Activated T-helper 9 cell treated with anti-CD3 and anti-CD28 coated beads, Interleukin-2, amount 50 U/mL, for 16 hours (primary cell): ENCODE data around the gene SHC2.
"Not testable (repeated sequence)": the region's sequence is repeated elsewhere in the genome, so short reads cannot be mapped to it uniquely, and the experiment has no call there.

ENCODE experiments used
- DNase-seq: peaks from one replicate; pipeline ENCODE4 v3.0.0-alpha.2; 2020; ENCODE audit warnings: low read depth

The SHC2 gene

DNA sequence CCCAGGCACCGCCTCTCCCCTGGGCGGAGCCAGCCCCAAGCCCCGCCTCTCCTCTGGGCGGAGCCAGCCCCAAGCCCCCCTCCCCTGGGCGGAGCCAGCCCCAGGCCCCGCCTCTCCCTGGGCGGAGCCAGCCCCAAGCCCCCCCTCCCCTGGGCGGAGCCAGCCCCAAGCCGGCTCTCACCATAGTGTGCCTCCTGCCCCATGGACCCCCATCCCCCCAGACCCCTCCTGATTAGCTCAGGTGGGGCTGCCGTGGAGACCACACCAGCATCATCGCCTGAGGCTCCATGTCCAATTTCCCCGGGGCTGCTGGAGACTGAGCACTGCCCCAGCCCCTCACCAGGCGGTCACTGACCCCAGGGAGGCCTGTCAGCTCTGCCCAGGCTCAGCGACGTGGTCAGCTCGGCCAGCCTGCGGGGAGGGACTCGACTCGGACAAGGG lies 31.3 kb upstream of the SHC2 start:
- DNase-seq, result peak; percentile 19

DNA sequence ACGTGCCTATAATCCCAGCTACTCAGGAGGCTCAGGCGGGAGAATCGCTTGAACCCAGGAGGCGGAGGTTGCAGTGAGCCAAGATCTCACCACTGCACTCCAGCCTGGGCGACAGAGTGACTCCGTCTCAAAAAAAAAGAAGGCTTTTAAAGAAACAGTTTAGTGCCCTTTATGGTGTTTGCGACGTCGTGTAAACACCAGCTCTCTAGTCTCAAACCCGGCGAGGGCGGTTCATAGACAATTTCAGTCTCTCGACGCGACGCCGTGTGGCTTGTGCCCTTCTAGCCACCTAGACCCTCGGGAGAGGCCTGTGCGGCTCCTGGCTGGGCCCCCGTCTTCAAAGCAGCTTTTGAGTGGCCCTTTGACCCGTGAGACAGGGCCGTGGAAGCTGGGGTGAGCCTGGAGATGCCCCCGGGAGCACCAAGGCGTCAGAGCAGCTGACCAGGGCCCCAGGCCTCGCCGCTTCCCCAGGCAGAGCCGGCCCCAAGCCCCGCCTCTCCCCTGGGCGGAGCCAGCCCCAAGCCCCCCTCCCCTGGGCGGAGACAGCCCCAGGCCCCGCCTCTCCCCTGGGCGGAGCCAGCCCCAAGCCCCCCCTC lies 30.4 kb upstream of the SHC2 start:
- no peak for DNase-seq

DNA sequence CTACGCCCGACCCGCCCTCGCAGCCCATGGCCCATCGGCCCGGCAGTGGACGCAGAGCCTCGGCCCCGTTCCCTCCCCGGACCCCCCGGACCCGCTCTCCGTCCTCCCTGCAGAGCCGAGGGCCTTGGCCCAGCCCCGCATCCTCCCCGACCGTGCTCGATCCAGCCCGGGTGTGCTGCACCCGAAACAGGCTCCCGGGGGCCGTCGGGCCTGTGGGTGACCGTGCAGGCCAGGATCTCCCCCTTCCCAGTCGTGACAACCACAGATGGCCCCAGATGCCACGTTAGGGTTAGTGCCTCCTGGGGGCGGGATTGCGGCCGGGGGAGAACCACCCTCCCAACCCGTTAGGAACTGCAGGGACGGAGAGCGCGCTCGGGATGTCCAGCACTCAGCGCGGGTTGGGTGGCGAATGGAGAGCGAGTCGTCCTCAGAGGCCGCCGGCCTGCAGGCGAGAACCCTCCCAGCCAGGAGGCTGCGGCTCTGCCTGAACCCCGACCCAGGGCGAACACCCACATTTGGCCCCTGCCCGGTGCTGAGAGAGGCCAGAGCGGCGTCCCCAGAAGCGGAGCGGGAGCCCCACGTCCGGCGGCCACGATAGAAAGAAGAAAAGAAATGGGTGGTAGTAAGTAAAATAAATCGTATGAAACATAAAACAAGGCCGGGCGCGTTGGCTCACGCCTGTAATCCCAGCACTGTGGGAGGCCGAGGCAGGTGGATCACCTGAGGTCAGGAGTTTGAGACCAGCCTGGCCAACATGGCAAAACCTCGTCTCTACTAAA lies 28.8 kb upstream of the SHC2 start:
- DNase-seq, result no peak

DNA sequence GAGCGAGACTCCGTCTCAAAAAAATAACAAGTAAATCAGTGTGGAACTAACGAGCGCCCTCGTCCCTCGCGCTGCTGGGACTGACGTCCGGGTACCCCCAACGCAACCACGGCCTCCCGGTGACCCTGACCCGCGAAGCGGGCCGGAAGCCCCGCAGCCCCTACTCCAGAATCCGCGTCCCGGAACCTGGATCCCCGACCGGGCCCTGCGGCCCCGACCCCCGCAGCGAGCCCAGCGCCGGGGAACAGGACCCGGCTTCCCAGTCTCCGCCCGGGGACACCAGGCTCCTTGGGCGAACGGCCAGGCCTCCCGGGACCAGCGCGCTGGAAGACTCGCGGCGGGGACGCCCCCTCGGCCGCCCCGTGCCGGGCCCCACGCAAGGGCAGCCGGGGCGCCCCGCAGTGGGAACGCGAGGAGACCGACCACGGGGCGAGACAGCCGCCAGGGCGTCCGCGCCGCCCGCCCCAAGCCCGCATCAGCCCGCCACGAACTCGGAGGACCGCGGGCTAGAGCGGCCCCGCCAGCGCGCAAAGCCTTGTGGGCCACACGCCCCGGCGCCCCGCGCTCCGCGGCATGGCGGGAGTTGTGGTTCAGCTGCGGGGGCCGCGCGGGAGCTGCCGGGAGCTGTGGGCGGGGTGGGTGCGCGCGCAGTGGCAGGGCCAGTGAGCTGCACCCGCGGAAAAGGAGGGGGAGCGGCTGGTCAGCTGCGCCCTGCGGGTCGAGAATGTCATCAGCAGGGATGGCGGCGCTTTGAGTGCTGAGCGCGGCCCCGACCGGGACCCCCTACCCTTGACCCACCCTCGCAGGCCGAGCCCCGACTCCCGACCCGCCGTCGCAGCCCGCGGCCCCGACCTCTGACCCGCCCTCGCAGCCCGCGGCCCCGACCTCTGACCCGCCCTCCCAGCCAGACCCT lies 27.9 kb upstream of the SHC2 start:
- peak; percentile 87 for DNase-seq

DNA sequence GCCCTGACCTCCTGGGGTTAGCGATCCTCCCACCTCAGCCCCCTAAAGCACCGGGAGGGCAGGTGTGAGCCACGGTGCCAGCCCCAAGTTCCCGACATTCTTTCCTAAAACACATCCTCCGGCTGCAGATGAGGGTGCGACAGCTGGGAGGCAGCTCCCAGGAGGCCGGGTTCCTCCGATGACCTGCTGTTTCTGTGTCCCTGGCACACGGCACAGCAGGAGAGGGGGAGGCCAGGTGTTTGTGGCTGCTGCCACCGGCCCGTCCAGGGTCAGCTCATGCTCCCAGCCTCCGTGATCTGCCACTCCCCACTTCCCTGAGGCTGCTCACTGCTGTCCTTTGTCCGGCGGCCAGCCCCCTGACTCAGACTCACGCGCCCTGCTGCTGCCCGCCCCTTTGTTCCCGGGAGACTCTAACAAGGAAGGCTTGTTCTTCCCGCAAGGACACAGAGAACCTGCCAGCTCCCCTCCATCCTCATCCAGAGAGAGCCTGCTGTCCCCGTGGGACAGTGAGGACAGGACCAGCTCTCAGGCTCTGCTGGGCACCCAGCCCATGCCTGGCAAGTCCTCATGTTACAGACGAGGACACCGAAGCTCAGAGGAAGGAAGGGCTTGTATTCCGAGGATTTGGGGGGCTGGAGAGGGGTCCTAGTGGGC lies 24.9 kb upstream of the SHC2 start:
- no peak for DNase-seq

DNA sequence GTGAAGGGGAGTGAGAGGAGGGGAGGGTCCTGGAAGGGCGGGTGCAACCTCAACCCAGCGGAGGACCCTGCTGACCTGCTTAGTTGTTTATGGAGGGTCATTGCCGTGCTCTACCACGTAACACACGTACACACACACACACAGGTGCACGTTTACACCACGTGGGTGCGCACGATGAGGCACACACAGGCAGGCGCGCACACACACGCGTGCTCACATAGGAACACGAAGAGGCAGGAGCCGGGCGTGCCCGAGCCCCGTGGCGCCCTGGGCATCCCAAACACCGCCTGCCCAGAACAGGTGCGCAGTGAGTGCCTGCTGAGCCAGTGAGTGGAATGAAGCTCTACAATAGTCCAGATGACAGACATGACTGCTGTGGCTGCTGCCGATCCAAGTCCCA lies 24.2 kb upstream of the SHC2 start:
- DNase-seq, result no peak

DNA sequence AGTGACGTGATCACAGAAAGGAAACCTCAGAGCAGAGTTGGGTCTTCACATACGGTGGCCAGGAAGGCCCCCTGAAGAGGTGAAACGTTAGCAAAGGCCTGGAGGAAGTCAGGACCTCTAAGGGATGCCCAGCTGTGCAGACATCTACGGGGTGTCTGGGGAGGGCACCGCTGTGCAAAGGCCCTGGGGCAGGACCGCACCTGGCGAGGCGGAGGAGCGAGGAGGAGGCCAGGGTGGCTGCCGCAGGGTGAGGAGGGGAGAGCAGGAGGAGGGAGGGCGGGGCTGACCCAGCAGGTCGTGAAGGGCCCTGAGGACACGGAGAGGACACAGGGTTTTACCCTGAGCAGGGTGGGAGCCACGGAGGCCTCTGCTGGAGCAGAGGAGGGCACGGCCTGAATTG lies 23.7 kb upstream of the SHC2 start:
- no peak for DNase-seq

DNA sequence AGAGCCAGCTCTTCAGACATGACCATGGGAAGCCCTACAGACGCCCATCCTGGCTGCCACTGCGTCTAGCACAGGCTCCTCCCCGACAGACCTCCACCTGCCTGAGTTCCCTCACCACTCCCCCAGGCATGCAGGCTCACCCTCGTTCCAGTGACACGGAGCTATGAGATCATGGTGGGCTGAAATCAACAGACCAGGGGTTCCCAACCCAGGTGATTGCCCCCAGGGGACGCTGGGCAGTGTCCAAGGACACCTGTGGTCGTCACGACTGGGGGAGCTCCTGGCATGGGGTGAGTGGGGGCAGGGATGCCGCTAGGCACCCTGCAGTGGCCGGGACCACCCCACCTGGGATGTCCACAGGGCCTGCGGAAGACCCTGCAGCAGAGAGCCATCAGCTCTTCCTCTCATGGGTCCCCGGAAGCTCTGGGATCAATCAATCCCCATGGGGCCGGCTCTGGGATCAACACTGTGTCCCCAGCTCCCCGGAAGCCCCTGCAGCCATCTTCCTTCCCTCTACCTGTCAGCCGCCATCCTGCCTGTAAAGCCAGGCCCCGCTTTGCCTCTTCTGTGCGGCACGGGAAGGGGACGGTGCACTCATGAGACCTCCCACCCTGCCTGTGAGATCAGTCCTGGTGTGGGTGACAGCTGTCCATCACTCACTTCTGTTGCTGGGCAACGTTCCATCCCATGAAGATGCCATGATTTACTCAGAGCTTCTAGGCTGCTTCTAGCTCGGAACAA lies 22.7 kb upstream of the SHC2 start:
- no peak for DNase-seq

DNA sequence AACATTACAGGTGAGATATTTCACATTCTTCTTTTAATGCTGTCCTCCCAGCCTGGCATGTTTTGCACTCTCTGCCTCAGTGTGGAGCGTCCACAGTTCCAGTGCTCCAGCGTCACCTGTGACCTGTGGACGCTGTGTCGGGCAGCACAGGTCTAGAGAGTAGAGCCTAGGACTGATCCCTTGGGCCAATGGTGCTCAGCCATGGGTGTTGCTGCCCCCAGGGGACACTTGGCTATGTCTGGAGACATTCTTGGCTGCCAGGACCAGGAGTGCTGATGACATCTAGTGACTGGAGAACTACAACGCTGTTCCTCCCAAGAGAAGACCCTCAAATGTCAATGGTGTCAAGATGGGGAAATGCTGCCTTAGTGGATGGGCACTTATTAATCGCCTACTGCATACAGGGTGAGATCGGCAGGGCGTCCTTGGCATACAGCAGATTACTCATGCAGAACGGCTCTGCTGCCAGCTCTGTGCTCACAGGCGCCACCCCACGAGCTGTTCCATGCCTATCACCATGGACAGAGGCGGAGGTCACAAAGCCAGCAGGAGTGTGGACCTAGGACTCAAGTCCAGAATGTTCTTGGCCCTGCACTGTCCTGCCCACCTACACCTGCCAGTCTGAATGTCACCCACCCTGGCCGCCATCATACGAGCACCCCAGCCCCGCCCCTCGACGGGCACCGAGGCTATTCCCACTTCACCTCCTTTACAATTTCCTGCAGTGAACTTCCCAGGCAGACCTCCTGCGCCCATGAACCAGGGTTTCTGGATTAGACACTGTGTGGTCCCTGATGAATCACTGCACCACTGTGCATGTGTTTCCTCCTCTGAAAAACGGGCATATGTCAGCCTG lies 21.6 kb upstream of the SHC2 start:
- DNase-seq, result no peak

DNA sequence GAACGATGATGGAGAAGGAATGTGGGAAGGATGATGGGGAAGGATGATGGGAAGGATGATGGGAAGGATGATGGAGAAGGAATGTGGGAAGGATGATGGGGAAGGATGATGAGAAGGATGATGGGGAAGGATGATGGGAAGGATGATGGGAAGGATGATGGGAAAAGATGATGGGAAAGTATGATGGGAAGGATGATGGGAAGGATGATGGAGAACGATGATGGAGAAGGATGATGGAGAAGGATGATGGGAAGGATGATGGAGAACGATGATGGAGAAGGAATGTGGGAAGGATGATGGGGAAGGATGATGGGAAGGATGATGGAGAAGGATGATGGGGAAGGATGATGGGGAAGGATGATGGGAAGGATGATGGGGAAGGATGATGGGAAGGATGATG lies 20.3 kb upstream of the SHC2 start:
- DNase-seq, result not testable (repeated sequence)

DNA sequence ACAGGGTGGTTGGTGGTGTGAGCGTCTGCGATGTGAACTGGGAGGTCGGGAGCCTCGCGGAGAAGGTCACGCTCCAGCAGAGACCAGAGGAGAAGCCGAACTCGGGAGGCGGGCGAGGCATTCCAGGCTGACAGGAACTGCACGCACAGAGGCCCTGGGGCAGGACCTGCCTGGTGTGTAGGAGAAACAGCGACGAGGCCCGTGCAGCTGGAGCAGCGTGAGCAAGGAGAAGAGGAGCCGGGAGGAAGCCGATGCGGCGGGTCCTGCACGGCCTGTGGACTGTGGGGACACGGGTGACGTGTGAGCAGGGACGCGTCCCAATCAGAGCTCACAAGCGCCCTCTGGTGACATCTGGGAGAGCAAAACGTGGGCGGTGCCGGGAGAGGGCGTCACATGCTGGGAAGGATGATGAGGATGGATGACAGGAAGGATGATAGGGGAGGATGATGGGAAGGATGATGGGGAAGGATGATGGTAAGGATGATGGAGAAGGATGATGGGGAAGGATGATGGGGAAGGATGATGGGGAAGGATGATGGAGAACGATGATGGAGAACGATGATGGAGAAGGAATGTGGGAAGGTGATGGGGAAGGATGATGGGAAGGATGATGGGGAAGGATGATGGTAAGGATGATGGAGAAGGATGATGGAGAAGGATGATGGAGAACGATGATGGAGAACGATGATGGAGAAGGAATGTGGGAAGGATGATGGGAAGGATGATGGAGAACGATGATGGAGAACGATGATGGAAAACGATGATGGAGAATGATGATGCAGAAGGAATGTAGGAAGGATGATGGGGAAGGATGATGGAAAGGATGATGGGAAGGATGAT lies 19.4 kb upstream of the SHC2 start:
- DNase-seq, result no peak

DNA sequence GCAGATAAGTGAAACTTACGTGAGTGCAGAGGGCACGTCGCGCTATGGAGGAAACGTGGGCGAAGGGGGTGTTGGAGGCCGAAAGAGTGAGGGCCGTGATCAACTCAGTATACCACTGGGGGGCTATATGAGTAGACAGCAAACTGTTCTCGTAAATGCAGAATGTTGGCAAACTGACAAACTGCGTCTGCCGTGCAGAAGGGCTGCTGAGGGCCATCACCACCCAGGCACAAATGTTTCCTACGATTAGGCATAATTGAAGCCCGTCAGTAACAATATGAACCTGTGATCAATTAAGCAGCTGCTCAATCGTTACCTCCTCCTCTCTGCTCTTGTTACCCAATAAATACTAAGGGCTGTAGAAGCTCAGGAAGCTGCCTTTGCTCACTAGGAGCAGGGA lies 18.1 kb upstream of the SHC2 start:
- no peak for DNase-seq

DNA sequence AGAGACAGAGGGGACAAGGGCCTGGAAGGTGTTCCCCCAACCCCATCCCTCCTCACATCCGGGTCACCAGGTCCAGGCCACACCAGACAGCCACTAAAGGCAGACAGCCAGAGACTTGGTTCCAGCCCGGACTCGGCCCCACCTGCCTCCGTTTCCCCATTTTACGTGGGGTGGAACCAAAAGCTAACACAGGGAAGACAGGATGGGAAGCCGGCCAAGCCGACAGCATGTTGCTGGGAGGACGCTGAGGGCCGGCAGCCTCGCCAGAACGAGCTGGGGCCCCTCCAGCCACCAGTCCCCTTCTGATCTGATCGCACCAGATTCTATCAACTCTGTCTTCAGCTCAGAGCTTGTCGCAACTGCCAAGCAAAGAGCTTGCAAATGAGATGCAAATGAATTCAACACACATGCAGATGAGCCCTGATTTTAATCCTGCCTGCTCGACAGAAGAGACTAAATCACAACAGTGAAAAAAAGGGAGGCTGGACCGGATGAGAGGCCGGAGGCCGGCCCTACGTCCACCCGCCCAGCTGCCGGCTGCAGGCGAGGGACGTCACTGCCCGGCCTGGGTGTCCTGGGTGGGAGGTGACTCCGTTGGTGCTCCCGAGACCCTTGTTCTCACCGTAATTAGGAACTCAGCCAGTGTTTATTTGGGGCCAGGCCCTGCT lies 17.5 kb upstream of the SHC2 start:
- no peak for DNase-seq

DNA sequence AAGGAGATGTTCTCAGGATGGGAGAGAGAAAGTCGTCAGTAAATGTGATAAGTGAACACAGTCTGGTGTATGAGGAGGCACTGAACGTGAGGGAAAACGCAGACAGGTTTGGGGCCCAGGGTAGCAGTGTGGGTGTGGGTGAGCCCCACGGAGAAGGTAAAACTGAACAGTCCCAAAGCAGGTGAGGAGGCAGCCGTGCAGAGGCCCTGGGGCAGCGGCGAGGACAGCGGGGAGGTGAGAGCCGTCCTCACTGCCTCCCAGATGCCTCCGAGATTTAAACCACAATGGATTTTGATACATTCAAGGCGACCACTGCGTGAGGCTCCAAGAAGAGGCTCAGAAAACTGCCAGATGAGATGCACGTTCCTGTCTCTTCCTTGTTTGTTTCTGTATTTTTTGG lies 14.5 kb upstream of the SHC2 start:
- DNase-seq, result no peak

DNA sequence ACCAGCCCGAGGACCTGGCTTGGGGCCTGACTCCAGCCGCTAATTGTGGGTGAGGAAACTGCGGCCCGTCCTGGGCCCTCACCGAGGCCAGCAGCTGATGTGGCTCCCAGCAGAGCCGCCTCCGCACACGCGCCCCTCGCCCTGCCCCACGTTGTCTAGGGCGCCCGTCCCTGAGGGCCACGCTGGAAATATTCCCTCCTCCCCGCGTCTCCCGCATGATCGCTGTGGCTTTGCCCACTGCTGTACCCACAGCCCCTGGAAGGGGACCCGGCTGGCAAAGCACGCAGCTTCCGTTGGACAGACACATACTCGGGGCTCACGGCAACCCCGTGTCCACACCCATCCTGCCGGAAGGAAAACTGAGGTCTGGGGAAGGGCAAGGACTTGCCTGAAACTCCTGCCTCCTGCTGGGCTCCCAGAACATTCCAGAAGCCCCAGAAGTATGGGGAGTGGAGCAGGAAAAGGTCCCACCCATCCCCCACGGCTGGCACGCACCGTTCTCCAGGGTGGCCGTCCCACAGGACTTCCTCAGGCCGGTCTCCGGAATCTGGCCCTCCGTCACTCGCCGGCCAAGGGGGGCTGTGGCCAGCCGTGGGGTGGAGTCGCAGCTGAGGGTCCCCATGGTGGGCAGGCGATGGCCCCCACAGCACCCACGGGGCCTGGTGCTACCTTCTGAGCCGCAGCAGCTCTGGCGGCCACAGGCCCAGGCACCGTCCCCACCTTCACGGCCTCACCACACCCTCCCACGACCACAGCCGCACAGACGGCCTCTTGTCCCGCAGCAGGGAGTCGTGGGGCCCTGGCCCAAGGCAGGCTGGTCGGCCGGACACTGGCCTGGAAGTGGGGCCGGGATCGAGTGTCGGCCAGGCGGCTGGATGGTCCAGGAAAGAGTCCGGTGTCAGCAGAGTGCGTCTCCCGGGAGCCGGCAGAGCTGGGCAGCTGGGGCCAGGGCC lies 13.6 kb upstream of the SHC2 start:
- DNase-seq, result no peak

DNA sequence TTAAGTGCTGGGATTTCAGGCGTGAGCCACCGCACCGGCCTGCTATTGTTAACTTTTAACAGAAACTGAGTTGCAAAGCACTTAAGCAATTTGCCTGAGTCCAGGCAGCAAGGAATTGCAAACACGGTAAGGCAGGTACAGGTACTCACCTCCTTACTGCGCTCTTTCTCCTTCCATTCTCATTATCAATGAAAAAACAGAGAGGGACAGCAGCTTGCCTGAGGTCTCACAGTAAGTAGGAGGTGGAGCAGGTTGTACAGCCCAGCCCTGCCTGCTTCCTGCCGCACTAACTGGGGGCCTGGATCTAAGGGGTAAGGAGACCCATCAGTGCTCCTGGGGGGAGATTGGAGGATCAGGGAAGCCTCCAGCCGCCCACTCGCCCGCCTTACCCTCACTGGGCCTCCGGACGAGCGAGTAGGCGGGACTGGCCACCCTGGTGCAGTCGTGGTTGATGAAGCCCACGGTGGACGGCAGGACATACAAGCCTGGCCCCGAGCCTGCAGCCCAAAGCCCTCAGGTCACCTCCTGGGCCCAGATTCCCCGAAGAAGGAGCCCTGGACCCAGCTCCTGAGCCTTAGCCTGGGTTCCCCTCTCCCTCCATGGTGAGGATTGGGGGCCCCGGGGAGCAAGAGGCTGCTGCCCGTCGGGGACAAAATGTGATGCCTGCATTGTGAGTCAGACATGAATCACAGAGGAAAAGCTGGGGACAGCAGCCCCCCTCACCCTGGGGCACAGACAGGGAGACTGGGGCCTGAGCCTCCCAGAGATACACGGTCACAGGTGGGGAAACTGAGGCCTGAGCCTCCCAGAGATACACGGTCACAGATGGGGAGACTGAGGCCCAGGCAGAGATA lies 11.4 kb upstream of the SHC2 start:
- no peak for DNase-seq

DNA sequence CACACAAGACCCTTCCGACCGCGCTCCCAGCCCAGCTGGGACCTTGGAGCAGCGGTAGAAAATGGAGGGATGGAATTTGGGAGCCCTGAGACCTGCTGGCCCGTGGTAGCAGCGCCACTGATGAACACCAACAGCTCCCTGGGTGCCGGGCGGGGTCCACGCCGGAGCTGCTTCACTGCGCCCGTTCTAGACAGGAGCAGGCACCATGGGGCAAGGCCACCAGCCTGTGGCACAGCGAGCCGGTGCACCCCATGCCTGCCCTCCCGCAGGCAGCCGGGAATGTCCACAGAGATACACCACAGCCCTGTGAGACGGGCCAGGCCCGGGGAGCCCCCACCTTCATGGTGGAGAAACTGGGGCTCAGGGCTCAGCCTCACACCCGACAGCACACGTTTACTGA lies 9.9 kb upstream of the SHC2 start:
- DNase-seq, result no peak
